Epithelial cell of proximal tubule (primary cell): ENCODE results near the gene PTPRJ. TPM values are rescaled to one million over a fixed set of nuclear protein-coding genes. Genes with fewer than 3 reads are reported as not detected.

Source experiments
- DNase-seq: peaks from one replicate; pipeline ENCODE4 v3.0.0-alpha.2; 2011; ENCODE audit warnings: low read depth
- H3K4me3 ChIP-seq: 2 replicates; pipeline ENCODE4 v1.5.1; 2011; ENCODE audit warnings: low read depth, mild to moderate bottlenecking, low read length
- total RNA-seq: library from RNA; depleted of rRNA; stranded (reverse); fragments of >200 nt; gene quantifications from 2 replicates; pipeline ENCODE4 v1.2.3, GENCODE V29; 2015
- TF ChIP-seq, protein P1 (sequence below): conservative IDR thresholded peaks from 2 replicates; pipeline ENCODE4 v1.5.1; 2012; ENCODE audit warnings: low read depth, mild to moderate bottlenecking, low read length

The PTPRJ gene
- total RNA-seq, 1 donor from 2014 or later = 43.9 TPM

GRCh38 chr11:48167380-48167779 lies 187.0 kb downstream of the PTPRJ start:
- H3K4me3 ChIP-seq = no peak overlapping the region
- DNase-seq = no peak

GRCh38 chr11:48168815-48169214 lies 188.5 kb downstream of the PTPRJ start:
- DNase-seq = no peak
- TF ChIP-seq, protein P1, sequence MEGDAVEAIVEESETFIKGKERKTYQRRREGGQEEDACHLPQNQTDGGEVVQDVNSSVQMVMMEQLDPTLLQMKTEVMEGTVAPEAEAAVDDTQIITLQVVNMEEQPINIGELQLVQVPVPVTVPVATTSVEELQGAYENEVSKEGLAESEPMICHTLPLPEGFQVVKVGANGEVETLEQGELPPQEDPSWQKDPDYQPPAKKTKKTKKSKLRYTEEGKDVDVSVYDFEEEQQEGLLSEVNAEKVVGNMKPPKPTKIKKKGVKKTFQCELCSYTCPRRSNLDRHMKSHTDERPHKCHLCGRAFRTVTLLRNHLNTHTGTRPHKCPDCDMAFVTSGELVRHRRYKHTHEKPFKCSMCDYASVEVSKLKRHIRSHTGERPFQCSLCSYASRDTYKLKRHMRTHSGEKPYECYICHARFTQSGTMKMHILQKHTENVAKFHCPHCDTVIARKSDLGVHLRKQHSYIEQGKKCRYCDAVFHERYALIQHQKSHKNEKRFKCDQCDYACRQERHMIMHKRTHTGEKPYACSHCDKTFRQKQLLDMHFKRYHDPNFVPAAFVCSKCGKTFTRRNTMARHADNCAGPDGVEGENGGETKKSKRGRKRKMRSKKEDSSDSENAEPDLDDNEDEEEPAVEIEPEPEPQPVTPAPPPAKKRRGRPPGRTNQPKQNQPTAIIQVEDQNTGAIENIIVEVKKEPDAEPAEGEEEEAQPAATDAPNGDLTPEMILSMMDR = no peak
- H3K4me3 ChIP-seq = no peak overlapping the region

More at GRCh38 chr11:48167380-48167779, 187.0 kb downstream of the PTPRJ start:
- TF ChIP-seq, protein P1 = no peak

GRCh38 chr11:48169259-48169658 lies 188.9 kb downstream of the PTPRJ start:
- H3K4me3 ChIP-seq = no peak overlapping the region
- TF ChIP-seq, protein P1 = no peak
- DNase-seq = no peak

GRCh38 chr11:48169717-48170116 lies 189.4 kb downstream of the PTPRJ start:
- H3K4me3 ChIP-seq = no peak overlapping the region
- TF ChIP-seq, protein P1 = no peak
- no peak for DNase-seq

DNA sequence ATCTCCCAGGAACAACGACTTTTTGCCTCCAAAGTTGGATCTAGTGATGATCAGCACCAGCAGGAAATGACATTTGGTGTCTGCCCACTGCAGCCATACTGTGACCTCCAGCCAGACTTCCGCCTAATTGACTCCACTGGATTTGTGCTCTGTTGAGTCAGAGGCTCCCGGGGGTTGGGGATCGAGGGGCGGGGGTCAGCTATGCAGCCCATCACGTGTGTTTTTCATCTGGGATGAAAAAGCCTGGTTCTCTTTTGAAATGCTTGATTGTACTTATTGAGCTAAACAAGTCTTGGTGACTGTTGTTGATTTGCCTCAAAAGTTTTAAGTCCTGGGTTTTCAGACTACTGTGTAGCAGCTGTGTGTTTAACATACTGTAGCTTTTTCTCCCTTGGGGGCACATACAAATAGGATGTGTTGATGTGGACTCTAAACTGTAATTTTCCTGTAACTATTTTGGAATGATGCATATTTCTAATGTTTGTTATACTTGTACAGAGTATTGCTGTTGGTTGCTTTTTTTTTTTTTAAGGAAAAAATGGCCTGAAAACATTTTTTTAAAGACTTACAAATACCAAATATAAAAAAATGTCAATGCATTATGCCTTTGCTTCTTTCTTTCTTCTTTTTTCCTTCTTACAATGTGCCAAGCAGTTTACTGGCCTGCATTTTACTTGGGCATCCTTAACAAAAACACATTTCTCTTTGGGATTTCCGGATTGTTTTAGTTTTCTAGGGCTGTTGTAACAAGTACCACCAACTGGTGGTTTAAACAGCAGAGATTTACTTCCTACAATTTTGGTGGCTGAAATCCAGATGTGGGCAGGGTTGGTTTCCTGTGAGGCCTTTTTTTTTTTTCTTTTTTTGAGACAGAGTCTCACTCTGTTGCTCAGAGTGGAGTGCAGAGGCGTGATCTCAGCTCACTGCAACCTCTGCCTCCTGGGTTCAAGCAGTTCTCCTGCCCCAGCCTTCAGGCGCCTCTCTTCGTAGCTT lies 190.2 kb downstream of the PTPRJ start:
- DNase-seq = no peak
- H3K4me3 ChIP-seq = no peak overlapping the region
- TF ChIP-seq, protein P1 = no peak

- H3K4me3 ChIP-seq = no peak overlapping the region
- no peak for DNase-seq
- TF ChIP-seq, protein P1 = peak; percentile 96
Measured at GRCh38 chr11:48172818-48173609, 192.7 kb downstream of the PTPRJ start.
